Fibroblast of mammary gland (primary cell): Measurements from ENCODE around the gene NLRP5.
A peak's percentile ranks its signal among the peaks of the same experiment; 100 is the strongest.

Experiments
- DNase-seq: peaks from one replicate; pipeline ENCODE4 v3.0.0-alpha.2; 2010; ENCODE audit warnings: low read depth
- H3K4me3 ChIP-seq: 2 replicates; pipeline ENCODE4 v1.5.1; 2011; ENCODE audit warnings: low read depth, mild to moderate bottlenecking, low read length, moderate library complexity; ENCODE audit not compliant: control insufficient read depth
- TF ChIP-seq, protein P1 (sequence below): conservative IDR thresholded peaks from 2 replicates; pipeline ENCODE4 v1.5.1; 2011; ENCODE audit warnings: low read depth, low read length, inconsistent platforms; ENCODE audit not compliant: control insufficient read depth, insufficient read depth

Gene NLRP5

DNA sequence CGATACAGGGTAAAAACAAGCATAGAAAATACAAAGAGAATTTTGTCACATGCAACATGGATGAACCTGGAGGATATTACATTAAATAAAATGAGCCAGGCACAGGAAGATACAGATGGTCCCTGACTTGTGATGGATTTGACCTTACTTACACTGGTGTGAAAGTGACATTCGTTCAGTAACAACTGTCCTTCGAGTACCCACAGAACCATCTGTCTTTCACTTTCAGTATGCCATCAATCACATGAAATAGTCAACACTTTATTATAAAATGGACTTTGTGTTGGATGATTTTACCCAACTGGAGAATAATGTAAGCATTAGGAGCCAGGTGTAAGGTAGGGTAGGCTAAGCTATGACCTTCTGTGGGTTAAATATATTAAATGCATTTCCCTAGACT, 83.1 kb downstream of the NLRP5 start:
- no peak for DNase-seq
- no peak overlapping the region for H3K4me3 ChIP-seq
- TF ChIP-seq, protein P1, sequence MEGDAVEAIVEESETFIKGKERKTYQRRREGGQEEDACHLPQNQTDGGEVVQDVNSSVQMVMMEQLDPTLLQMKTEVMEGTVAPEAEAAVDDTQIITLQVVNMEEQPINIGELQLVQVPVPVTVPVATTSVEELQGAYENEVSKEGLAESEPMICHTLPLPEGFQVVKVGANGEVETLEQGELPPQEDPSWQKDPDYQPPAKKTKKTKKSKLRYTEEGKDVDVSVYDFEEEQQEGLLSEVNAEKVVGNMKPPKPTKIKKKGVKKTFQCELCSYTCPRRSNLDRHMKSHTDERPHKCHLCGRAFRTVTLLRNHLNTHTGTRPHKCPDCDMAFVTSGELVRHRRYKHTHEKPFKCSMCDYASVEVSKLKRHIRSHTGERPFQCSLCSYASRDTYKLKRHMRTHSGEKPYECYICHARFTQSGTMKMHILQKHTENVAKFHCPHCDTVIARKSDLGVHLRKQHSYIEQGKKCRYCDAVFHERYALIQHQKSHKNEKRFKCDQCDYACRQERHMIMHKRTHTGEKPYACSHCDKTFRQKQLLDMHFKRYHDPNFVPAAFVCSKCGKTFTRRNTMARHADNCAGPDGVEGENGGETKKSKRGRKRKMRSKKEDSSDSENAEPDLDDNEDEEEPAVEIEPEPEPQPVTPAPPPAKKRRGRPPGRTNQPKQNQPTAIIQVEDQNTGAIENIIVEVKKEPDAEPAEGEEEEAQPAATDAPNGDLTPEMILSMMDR = no peak

DNA sequence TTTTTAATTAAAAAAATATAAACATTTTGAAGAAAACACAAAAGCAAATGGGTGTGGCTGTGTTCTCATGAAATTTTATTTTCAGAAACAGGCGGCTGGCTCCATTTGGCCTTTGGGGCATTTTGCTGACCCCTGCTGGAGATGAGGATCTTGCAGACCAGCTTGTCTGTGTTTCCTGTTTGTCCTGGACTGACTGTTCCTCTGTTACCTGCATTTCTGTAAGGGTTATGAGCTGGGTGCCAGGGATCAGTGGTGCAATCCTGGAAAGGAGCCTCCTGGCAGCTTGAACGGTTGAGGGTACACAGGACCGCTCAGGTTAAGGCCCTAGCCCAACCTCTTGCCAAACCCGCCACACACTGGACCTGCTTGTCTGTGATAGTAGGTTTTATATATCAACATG, 84.6 kb downstream of the NLRP5 start:
- no peak overlapping the region for H3K4me3 ChIP-seq
- TF ChIP-seq, protein P1 = peak; percentile 27
- DNase-seq = no peak

DNA sequence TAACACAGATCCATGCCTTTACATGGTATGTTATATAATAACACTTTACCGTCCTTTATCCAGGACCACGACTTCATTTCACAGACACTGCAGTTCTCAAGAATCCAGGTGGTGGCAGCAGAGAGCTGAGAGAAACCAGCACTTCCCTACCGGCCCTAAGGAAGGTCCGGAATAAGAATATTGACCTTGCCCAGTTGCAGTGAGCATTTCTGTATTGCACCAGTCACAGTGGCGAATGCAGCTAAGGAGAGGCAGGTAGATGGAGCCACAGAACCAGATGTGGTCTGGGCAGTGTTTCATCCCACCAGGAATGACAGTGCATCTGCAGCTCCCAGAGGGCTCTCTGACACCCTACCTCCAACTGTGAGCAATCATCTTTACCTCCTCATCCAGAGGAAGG, 89.9 kb downstream of the NLRP5 start:
- no peak overlapping the region for H3K4me3 ChIP-seq
- TF ChIP-seq, protein P1 = peak; percentile 95
- peak; percentile 57 for DNase-seq

DNA sequence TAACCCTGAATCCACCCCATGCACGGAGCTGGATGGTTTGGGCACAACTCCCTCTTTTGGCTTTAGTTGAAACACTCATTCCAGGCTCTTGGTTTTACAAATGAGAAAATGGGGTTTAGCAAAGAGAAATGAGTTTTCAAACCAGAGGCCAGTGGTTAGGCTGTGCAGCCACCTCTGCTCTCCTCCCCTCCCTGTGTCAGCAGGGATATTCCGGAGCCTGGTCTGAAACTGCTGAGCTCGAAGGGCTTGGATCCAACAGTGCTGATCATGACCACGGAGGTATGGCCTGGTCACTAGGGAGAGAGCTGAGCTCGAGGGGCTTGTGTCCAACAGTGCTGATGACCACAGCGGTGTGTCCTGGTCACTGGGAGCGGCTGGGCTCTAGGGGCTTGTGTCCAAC, 93.0 kb downstream of the NLRP5 start:
- TF ChIP-seq, protein P1 = no peak
- DNase-seq = no peak
- no peak overlapping the region for H3K4me3 ChIP-seq

DNA sequence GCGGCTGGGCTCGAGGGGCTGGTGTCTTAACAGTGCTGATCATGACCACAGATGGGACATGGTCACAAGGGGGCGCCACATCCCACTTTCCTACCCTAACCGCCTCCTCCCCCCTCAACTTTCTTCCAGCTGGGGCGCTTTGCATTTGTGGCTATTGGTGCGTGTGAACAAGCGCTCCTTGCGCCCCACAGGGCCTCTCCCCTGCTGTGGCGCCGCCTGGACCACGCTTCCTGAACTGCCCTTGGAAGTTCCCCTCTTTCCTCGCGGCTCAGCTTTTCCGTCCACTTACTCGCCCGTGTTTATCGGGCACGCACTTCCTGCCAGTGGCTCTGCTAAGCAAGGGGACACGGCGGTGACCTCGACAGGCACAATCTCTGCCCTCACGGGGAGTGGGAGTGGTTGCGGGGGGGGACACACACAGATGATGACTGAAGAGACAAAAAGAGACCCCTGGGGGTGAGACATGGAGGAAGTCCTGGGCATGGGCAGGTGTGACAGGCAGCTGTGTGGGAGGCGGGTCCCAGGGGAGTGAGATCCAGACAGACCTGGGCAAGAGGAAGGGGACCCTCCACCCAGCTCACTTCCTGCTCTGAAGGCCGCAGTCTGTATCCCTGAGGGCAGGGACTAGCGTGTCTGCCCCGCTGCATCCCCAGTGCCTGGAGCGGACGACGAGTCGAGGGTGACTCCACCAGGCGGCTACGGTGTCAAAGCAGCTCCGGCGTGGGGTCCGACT, 94.3 kb downstream of the NLRP5 start:
- peak overlapping the region; percentile 27 for H3K4me3 ChIP-seq
- TF ChIP-seq, protein P1 = peak; percentile 53
- DNase-seq = peak; percentile 74

DNA sequence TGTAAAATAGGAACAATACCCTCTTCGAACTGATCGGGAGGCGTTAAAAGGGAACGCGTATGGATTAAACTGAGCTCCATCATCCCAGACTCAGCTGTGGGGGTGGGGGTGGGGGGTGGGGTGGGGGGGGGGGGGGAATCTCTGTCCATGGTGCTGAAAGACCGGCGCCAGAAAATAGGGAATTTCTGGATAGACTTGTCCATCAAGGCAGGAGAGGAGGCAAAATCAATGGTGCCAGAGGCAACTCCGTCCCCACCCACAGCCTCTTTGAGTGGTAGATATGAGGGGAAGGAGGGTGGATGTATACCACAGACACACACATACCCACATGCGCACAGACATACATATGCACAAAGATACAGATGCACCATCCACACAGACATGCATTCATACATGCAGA, 97.1 kb downstream of the NLRP5 start:
- no peak overlapping the region for H3K4me3 ChIP-seq
- TF ChIP-seq, protein P1 = no peak
- DNase-seq = no peak

DNA sequence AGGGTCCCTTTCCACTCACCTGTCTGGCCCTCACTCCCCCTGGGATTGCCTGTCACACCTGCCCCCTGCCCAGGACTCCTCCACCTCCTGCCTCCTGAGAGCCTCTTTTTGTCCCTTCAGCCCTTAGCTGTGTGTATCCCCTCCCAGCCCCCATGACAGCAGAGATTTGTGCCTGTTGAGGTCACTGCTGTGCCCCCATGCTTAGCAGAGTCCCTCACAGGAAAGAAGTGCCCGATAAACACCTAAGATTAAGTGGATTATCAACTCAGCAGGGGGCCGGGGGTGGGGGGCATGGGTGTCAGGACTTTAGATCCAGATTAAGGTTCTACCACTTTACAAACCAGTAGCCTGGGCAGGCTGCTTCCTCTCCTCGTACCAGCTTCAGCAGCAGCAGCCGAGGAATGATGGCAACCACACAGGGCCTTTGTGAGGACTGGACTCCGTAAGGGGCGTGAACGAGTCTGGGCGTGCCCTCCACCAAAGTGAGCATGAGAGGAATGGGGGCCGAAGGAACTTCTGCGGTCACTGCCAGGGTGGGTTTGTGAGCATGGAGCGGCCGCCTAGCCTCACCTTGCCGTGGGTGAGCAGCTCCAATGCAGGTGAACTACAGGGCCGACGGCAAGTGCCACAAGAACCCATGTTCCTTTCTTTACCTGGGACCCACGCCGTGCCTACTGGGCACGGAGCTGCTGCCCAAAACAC, 98.4 kb downstream of the NLRP5 start:
- H3K4me3 ChIP-seq = no peak overlapping the region
- TF ChIP-seq, protein P1 = no peak
- DNase-seq = no peak
